HepG2 (cell line): Measurements from ENCODE around the gene S100A4. TPM values are rescaled to one million over a fixed set of nuclear protein-coding genes. Genes with fewer than 3 reads are reported as not detected.

ENCODE experiments used
- AHDC1 ChIP-seq: sonication (generic); formaldehyde crosslinking; IDR thresholded peaks from 2 replicates; pipeline ENCODE4 v1.5.1; 2020; ENCODE audit warnings: mild to moderate bottlenecking, missing genetic modification reagents, borderline replicate concordance
- DRAP1 ChIP-seq: IDR thresholded peaks from 2 replicates; pipeline ENCODE4 v1.6.1; 2016; ENCODE audit warnings: missing genetic modification reagents, missing compliant biosample characterization
- HNRNPUL1 ChIP-seq: fragments of 200-400 bp; formaldehyde crosslinking; IDR thresholded peaks from 2 replicates; pipeline ENCODE4 v1.6.1; 2017; ENCODE audit warnings: low read depth, mild to moderate bottlenecking, low read length, moderate library complexity
- KAT7 ChIP-seq: IDR thresholded peaks from 2 replicates; pipeline ENCODE4 v1.6.1; 2018; ENCODE audit warnings: borderline replicate concordance, missing compliant biosample characterization
- LCORL ChIP-seq, 2 experiments: fragments of 450-650 bp in 1 of 2; sonication (generic) in 1 of 2; formaldehyde crosslinking in 1 of 2; IDR thresholded peaks; 2 replicates each; pipeline versions ENCODE4 v1.5.0 to v1.6.1; 2017 to 2020; ENCODE audit warnings: antibody characterized with exemption in 1 of 2, missing genetic modification reagents in 1 of 2
- MED8 ChIP-seq: sonication (generic); formaldehyde crosslinking; IDR thresholded peaks from 2 replicates; pipeline ENCODE4 v1.8.1; 2023; ENCODE audit warnings: mild to moderate bottlenecking, missing genetic modification reagents; ENCODE audit not compliant: insufficient replicate concordance
- PHB2 ChIP-seq: fragments of 450-650 bp; IDR thresholded peaks from 2 replicates; pipeline ENCODE4 v1.6.1; 2018; ENCODE audit not compliant: partially characterized antibody
- THAP7 ChIP-seq: sonication (generic); formaldehyde crosslinking; IDR thresholded peaks from 2 replicates; pipeline ENCODE4 v1.8.1; 2023; ENCODE audit warnings: mild to moderate bottlenecking, missing genetic modification reagents
- U2AF1 ChIP-seq: fragments of 200-400 bp; formaldehyde crosslinking; optimal IDR thresholded peaks from 2 replicates; pipeline ENCODE3; 2017; ENCODE audit warnings: mild to moderate bottlenecking, low read depth, low read length
- YEATS2 ChIP-seq: sonication (generic); formaldehyde crosslinking; IDR thresholded peaks from 2 replicates; pipeline ENCODE4 v1.4.0; 2020; ENCODE audit warnings: missing genetic modification reagents, borderline replicate concordance
- ZBTB33 ChIP-seq: sonication (generic); formaldehyde crosslinking; IDR thresholded peaks from 2 replicates; pipeline ENCODE4 v1.4.0; 2020; ENCODE audit warnings: missing genetic modification reagents
- ZC3H4 ChIP-seq: sonication (generic); formaldehyde crosslinking; IDR thresholded peaks from 2 replicates; pipeline ENCODE4 v1.4.0; 2020; ENCODE audit warnings: missing genetic modification reagents, borderline replicate concordance
- ZNF280D ChIP-seq: sonication (generic); formaldehyde crosslinking; IDR thresholded peaks from 2 replicates; pipeline ENCODE4 v1.5.1; 2020; ENCODE audit warnings: mild to moderate bottlenecking, missing genetic modification reagents
- ZNF414 ChIP-seq: sonication (generic); formaldehyde crosslinking; IDR thresholded peaks from 2 replicates; pipeline ENCODE4 v1.5.0; 2020; ENCODE audit warnings: missing genetic modification reagents
- ZNF530 ChIP-seq: sonication (generic); formaldehyde crosslinking; IDR thresholded peaks from 2 replicates; pipeline ENCODE4 v1.5.0; 2020; ENCODE audit warnings: low read depth, mild to moderate bottlenecking, missing genetic modification reagents
- polyA plus RNA-seq, 8 experiments: library from polyadenylated mRNA; depleted of rRNA in 3 of 8; stranded (reverse) in 7 of 8; unstranded in 1 of 8; fragments of >200 nt; fragmentation: Illumina TruSeq in 4 of 8; extraction: Trizol in 4 of 8; gene quantifications; 2 replicates each; pipeline versions ENCODE4 v1.2.1 to v1.2.3, GENCODE V29; 2011 to 2016; ENCODE audit warnings: low read depth in 4 of 8, missing spikeins in 1 of 8, mixed read lengths in 1 of 8; ENCODE audit not compliant: insufficient read depth in 1 of 8
- total RNA-seq, 5 experiments: library from RNA; depleted of rRNA; stranded (reverse); fragments of >200 nt; fragmentation: Illumina TruSeq; extraction: Trizol; gene quantifications; 2 replicates each; pipeline ENCODE4 v1.2.3, GENCODE V29; 2016; ENCODE audit warnings: low read depth in 1 of 5

S100A4 gene
- total and polyA plus RNA-seq, 2 of the 13 experiments (the other 11 are each of a cell fraction or from before 2014, with no cell fraction given): 12.9 to 20.2 TPM

- TF ChIP-seq MED8 (CRISPR knock-in tag): peak; percentile 44
- TF ChIP-seq DRAP1 (CRISPR knock-in tag): no peak
- no peak for TF ChIP-seq ZNF414 (CRISPR knock-in tag)
- no peak for TF ChIP-seq LCORL (IDR thresholded peaks at IDR 0.05)
- peak; percentile 87; the same call in 1 of the 2 replicates for TF ChIP-seq LCORL (CRISPR knock-in tag; IDR thresholded peaks at IDR 0.05)
- TF ChIP-seq AHDC1 (CRISPR knock-in tag): no peak
- TF ChIP-seq U2AF1: no peak
- TF ChIP-seq HNRNPUL1: no peak
- no peak for TF ChIP-seq ZNF530
- no peak for TF ChIP-seq ZNF280D (CRISPR knock-in tag)
- TF ChIP-seq PHB2: no peak
- TF ChIP-seq KAT7 (CRISPR knock-in tag): peak; percentile 34; the same call in 1 of the 2 replicates
- peak; percentile 38; the same call in 1 of the 2 replicates for TF ChIP-seq ZBTB33 (CRISPR knock-in tag)
- no peak for TF ChIP-seq ZC3H4 (CRISPR knock-in tag)
- TF ChIP-seq YEATS2: no peak
- TF ChIP-seq THAP7 (CRISPR knock-in tag): no peak
Measured at GRCh38 chr1:153568367-153569099, 22.9 kb upstream of the S100A4 start (continued).
